Activated CD4-positive, alpha-beta memory T cell treated with anti-CD3 and anti-CD28 coated beads, Interleukin-2, amount 10 ng/mL, durations not matched to agents 7 days and 5 days (primary cell): ENCODE measurements around the gene PRR14. TPM values are rescaled to one million over a fixed set of nuclear protein-coding genes. Genes with fewer than 3 reads are reported as not detected.

Experiments
- CTCF ChIA-PET: fragments of 350-600 bp; sonication (Branson Sonifier 250); formaldehyde crosslinking; loops from one replicate; lab custom pipeline; 2021; ENCODE audit warnings: antibody characterized with exemption, inconsistent platforms; lab: Charles Lee
- POLR2A ChIA-PET: fragments of 350-600 bp; sonication (Branson Sonifier 250); formaldehyde crosslinking; loops from one replicate; lab custom pipeline; 2021; ENCODE audit warnings: antibody characterized with exemption; lab: Charles Lee
- DNase-seq: peaks from one replicate; pipeline ENCODE4 v3.0.0-alpha.2; 2020
- H3K27ac Mint-ChIP-seq: one replicate; pipeline ENCODE4 v1.8.0; 2021; ENCODE audit warnings: mild to moderate bottlenecking, mixed read lengths
- H3K27me3 Mint-ChIP-seq: one replicate; pipeline ENCODE4 v1.8.0; 2021; ENCODE audit warnings: mixed read lengths
- H3K36me3 Mint-ChIP-seq: one replicate; pipeline ENCODE4 v1.8.0; 2021; ENCODE audit warnings: low read depth, mixed read lengths
- H3K4me1 Mint-ChIP-seq: one replicate; pipeline ENCODE4 v1.8.0; 2021; ENCODE audit warnings: mixed read lengths
- H3K4me3 Mint-ChIP-seq: one replicate; pipeline ENCODE4 v1.8.0; 2021; ENCODE audit warnings: mild to moderate bottlenecking, mixed read lengths
- H3K9me3 Mint-ChIP-seq: one replicate; pipeline ENCODE4 v1.8.0; 2021; ENCODE audit warnings: mixed read lengths
- total RNA-seq, 2 experiments: library from RNA; stranded (reverse); gene quantifications; one replicate each; pipeline ENCODE4 v1.2.3, GENCODE V29; 2021

Gene PRR14
- 10 to 100 TPM; 78.4 to 86.1 TPM for total RNA-seq

- Mint-ChIP-seq H3K27ac (peak within 1 kb of the TSS; percentile 95), H3K4me1 (peaks cover 30% of the 10 kb centered on the region), H3K27me3 (peaks cover 3% of the 10 kb centered on the region), H3K36me3 (peaks cover 30% of the 10 kb centered on the region), H3K9me3 (no peaks in the 10 kb centered on the region), H3K4me3 (peak within 1 kb of the TSS; percentile 96)
- CTCF ChIA-PET = interaction anchor here (0.6 to 3.9 kb wide), 19 partner anchors 8 to 559 kb away, joined by 3 to 34 read pairs (median 4); partner anchors contain the start of genes DCTPP1, FBRS, TBX6 and ZNF689
- POLR2A ChIA-PET = interaction anchor here (0.6 to 3.8 kb wide), 25 partner anchors 10 to 273 kb away, joined by 3 to 49 read pairs (median 5); partner anchors contain the start of genes DCTPP1, FBRS, ITGAL and PHKG2
- DNase-seq = peak; percentile 99
These were observed at the start of gene PRR14 for GRCh38 chr16:30650369-30651123. PRR14 (plus strand) TSS chr16:30650960; CDS start chr16:30651646, 686 bp downstream.

DNA sequence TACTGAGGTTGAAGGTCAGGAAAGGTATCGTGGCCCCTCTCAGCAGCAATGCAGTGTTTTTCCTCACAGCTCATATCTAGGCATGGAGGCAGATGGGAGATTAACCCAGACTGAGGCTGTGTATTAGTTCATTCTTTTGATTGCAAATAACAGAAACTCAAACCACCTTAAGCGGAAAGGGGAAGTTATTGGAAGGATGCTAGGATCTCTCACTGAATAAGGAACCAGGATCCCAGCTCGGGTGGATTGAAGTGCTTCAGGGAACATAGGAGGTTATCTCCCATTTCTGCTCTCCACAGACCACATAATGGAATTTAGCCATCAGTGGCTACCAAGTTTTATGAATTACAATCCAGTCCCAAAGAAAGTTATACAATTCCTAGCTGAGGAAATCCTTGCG, 48.8 kb upstream of the PRR14 start:
- ChIA-PET CTCF (interaction anchor here (0.8 to 2.8 kb wide), 6 partner anchors 8 to 172 kb away, joined by 3 to 13 read pairs (median 6); partner anchors contain the start of genes DCTPP1 and ZNF747), POLR2A (interaction anchor here (1.1 to 2.0 kb wide), 7 partner anchors 8 to 84 kb away, joined by 3 to 7 read pairs (median 4); partner anchors contain the start of genes ZNF688, ZNF689 and ZNF785)

GRCh38 chr16:30602616-30603277, 48.0 kb upstream of the PRR14 start:
- no peak overlapping the region for H3K4me3 Mint-ChIP-seq
- peaks cover 11% of the 10 kb centered on the region for H3K4me1 Mint-ChIP-seq
- peaks cover 50% of the 10 kb centered on the region for H3K36me3 Mint-ChIP-seq
- DNase-seq = no peak
- POLR2A ChIA-PET = interaction anchor here (0.7 to 2.0 kb wide), 11 partner anchors 8 to 173 kb away, joined by 3 to 7 read pairs (median 4); partner anchors contain the start of genes DCTPP1, ZNF688, ZNF689 and ZNF747
- CTCF ChIA-PET = interaction anchor here (0.8 to 2.8 kb wide), 8 partner anchors 8 to 173 kb away, joined by 3 to 13 read pairs (median 4); partner anchors contain the start of genes DCTPP1 and ZNF747
- H3K27me3 Mint-ChIP-seq = no peaks in the 10 kb centered on the region
- H3K27ac Mint-ChIP-seq = no peak overlapping the region
- H3K9me3 Mint-ChIP-seq = no peaks in the 10 kb centered on the region

More for the DNA sequence above, 48.8 kb upstream of the PRR14 start:
- H3K36me3 Mint-ChIP-seq = peaks cover 45% of the 10 kb centered on the region
- no peaks in the 10 kb centered on the region for H3K27me3 Mint-ChIP-seq
- H3K9me3 Mint-ChIP-seq = no peaks in the 10 kb centered on the region
- no peak for DNase-seq
- H3K4me3 Mint-ChIP-seq = no peak overlapping the region
- no peak overlapping the region for H3K27ac Mint-ChIP-seq
- peaks cover 9% of the 10 kb centered on the region for H3K4me1 Mint-ChIP-seq

- H3K9me3 Mint-ChIP-seq = no peaks in the 10 kb centered on the region
- ChIA-PET CTCF (interaction anchor here (1.4 to 2.8 kb wide), 4 partner anchors 10 to 74 kb away, joined by 4 to 13 read pairs (median 5); no protein-coding TSS in a partner anchor), POLR2A (interaction anchor here (2.0 kb wide), 1 partner anchor 19 kb away, joined by 6 read pairs; the partner anchor contains the start of gene ZNF785)
These were observed 46.8 kb upstream of the PRR14 start for GRCh38 chr16:30603945-30604315.

GRCh38 chr16:30604316-30604947, 46.3 kb upstream of the PRR14 start:
- H3K36me3 Mint-ChIP-seq = peaks cover 55% of the 10 kb centered on the region
- DNase-seq = no peak
- peaks cover 17% of the 10 kb centered on the region for H3K4me1 Mint-ChIP-seq
- no peak overlapping the region for H3K27ac Mint-ChIP-seq
- CTCF ChIA-PET = interaction anchor here (1.5 to 2.8 kb wide), 2 partner anchors 11 to 15 kb away, joined by 4 to 13 read pairs; no protein-coding TSS in a partner anchor
- no peak overlapping the region for H3K4me3 Mint-ChIP-seq
- POLR2A ChIA-PET = no interaction called here
- H3K9me3 Mint-ChIP-seq = no peaks in the 10 kb centered on the region
- no peaks in the 10 kb centered on the region for H3K27me3 Mint-ChIP-seq

More at GRCh38 chr16:30603945-30604315, 46.8 kb upstream of the PRR14 start:
- Mint-ChIP-seq H3K4me3 (no peak overlapping the region), H3K27me3 (no peaks in the 10 kb centered on the region), H3K36me3 (peaks cover 55% of the 10 kb centered on the region), H3K27ac (no peak overlapping the region), H3K4me1 (peaks cover 13% of the 10 kb centered on the region)
- no peak for DNase-seq

GRCh38 chr16:30605158-30605557, 45.6 kb upstream of the PRR14 start:
- H3K27me3 Mint-ChIP-seq = no peaks in the 10 kb centered on the region

GRCh38 chr16:30606004-30606403, 44.8 kb upstream of the PRR14 start:
- H3K4me3 Mint-ChIP-seq = no peak overlapping the region
- H3K4me1 Mint-ChIP-seq = peaks cover 23% of the 10 kb centered on the region
- H3K27ac Mint-ChIP-seq = no peak overlapping the region
- DNase-seq = no peak
- peaks cover 52% of the 10 kb centered on the region for H3K36me3 Mint-ChIP-seq
- CTCF ChIA-PET = interaction anchor here (0.9 to 2.4 kb wide), 4 partner anchors 8 to 176 kb away, joined by 3 to 8 read pairs (median 4); partner anchors contain the start of gene DCTPP1
- no peaks in the 10 kb centered on the region for H3K27me3 Mint-ChIP-seq
- POLR2A ChIA-PET = interaction anchor here (0.7 kb wide), 1 partner anchor 94 kb away, joined by 3 read pairs; no protein-coding TSS in a partner anchor
- no peaks in the 10 kb centered on the region for H3K9me3 Mint-ChIP-seq

More at GRCh38 chr16:30605158-30605557, 45.6 kb upstream of the PRR14 start:
- ChIA-PET CTCF (interaction anchor here (0.9 kb wide), 1 partner anchor 70 kb away, joined by 3 read pairs; no protein-coding TSS in a partner anchor), POLR2A (no interaction called here)
- H3K4me3 Mint-ChIP-seq = no peak overlapping the region
- no peaks in the 10 kb centered on the region for H3K9me3 Mint-ChIP-seq
- H3K4me1 Mint-ChIP-seq = peaks cover 17% of the 10 kb centered on the region
- no peak overlapping the region for H3K27ac Mint-ChIP-seq
- H3K36me3 Mint-ChIP-seq = peaks cover 55% of the 10 kb centered on the region
- no peak for DNase-seq

DNA sequence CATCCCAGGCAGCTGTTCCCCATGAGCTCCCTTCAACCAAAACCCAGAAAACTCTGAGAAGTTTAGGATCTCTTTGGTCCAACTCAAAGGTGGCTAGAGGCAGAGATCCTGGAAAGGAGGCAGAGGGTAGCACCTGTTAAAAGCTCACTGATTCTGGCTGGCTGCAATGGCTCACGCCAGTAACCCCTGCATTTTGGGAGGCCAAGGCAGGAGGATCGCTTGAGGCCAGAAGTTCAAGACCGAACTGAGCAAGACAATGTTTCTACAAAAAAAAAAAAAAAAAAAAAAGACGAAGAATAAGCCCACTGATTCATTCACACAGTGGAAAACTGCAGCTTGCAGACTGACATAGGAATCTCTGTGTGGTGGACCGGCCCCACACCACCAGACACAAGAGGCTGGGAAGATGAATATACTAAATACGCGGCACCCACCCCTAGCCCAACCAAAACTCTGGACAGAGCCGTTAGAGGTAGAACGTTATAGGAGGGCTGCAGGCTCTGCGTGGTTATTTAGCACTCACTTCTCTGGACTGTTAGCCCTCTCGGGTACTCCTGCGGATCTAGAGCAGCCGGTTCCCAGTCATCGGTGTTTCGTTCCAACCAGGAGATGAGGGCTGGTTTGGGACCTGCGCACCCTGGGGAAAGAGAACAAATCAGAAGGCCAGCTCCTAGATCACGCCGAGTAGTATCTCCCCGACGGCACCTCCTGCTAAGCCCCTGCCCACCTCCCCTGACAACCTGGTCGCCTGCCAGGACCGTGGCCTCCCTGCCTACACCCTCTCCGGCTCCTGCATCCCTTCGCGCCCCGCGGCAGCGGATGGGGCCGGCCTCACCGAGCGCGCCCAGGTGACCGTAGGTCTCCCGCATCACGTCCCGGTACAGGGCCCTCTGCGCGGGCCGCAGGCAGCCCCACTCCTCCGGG, 41.5 kb upstream of the PRR14 start:
- peak overlapping the region; percentile 90 for H3K27ac Mint-ChIP-seq
- peak overlapping the region; percentile 83 for H3K4me3 Mint-ChIP-seq
- no peaks in the 10 kb centered on the region for H3K27me3 Mint-ChIP-seq
- POLR2A ChIA-PET = interaction anchor here (0.6 to 2.9 kb wide), 24 partner anchors 8 to 543 kb away, joined by 3 to 22 read pairs (median 5); partner anchors contain the start of genes ALDOA, FBRS, PRR14 and SEPTIN1
- peaks cover 29% of the 10 kb centered on the region for H3K4me1 Mint-ChIP-seq
- DNase-seq = peak; percentile 59
- CTCF ChIA-PET = interaction anchor here (0.7 to 4.9 kb wide), 14 partner anchors 9 to 517 kb away, joined by 3 to 38 read pairs (median 4); partner anchors contain the start of genes DCTPP1, FBRS, TBX6 and ZNF747
- H3K9me3 Mint-ChIP-seq = no peaks in the 10 kb centered on the region
- H3K36me3 Mint-ChIP-seq = peaks cover 31% of the 10 kb centered on the region

- peak; percentile 96 for DNase-seq
- Mint-ChIP-seq H3K36me3 (peaks cover 22% of the 10 kb centered on the region), H3K4me3 (peak within 1 kb of the TSS; percentile 83), H3K9me3 (no peaks in the 10 kb centered on the region), H3K4me1 (peaks cover 29% of the 10 kb centered on the region), H3K27me3 (no peaks in the 10 kb centered on the region), H3K27ac (peak within 1 kb of the TSS; percentile 90)
- CTCF ChIA-PET = interaction anchor here (0.6 to 4.9 kb wide), 20 partner anchors 10 to 794 kb away, joined by 3 to 38 read pairs (median 4); partner anchors contain the start of genes DCTPP1, FBRS, PAGR1 and PRR14
- POLR2A ChIA-PET = interaction anchor here (0.6 to 2.9 kb wide), 29 partner anchors 8 to 544 kb away, joined by 3 to 22 read pairs (median 5); partner anchors contain the start of genes ALDOA, DCTPP1, FBRS and PRR14
These were observed 40.6 kb upstream of the PRR14 start, which contains the start of gene ZNF689 for GRCh38 chr16:30609926-30610839. ZNF689 (minus strand) TSS chr16:30610389; CDS start chr16:30610041, 348 bp downstream.
